ENCODE measurements around the gene PPP3CB. TPM values are rescaled to one million over a fixed set of nuclear protein-coding genes. Genes with fewer than 3 reads are reported as not detected.

PPP3CB gene
- total and polyA plus RNA-seq, 10 donors: 25.5 to 61.2 (median 39.7) TPM

DNA sequence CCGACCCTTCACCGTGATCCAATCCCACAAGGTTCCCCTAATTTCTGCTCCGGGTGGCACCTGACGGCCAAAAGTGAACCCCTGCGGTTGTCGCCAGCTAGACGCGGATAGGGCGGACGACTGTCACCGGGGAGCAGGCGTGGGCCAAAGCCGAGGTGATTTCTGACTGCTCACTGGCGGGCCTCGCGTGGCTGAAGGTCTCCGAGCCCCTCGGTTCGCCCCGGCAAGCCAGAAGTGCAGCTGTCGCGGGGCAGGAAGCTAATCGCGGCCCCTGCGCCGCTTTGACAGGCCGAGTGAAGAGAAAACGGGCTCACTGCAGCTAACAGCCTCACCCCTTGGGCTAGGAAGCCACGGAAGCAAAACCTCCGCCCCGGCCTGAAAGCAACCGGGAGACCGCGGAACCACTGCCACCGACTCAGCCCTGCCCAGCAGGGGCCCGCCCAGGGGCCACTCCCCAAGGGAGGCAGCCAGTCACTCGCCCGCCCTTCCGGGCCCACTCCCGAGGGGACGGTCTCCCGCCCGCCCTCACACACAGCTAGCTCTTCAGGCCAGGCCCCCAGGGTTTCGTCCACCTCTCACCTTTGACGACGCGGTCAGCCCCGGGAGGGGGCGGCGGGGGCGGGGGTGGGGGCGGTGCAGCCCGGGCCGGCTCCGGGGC, 469 bp downstream of the PPP3CB start:
- WGBS, 5 donors: 0 to 1% (median 1%) methylated on average over 18 to 55 of the region's 55 CpGs
- Histone ChIP-seq H3K9me3 (no peaks in the 10 kb centered on the region), H3K4me3 (peak overlapping the region; percentile 66 to 94 (median 76)), H3K36me3 (peaks cover 0 to 13% (median 0%) of the 10 kb centered on the region in 6 donors), H3K27ac (peak overlapping the region; percentile 83 to 99 (median 98)), H3K27me3 (replicated peaks in 1 of 7) (no peaks in the 10 kb centered on the region), H3K4me1 (peaks cover 37 to 71% (median 50%) of the 10 kb centered on the region in 6 donors)
- DNase-seq: peak; percentile 99
- peak in 2 of 3 donors; percentile 58 to 62 for TF ChIP-seq POLR2A (IDR thresholded peaks at IDR 0.05)
- peak; percentile 90 to 95 (median 92) for TF ChIP-seq POLR2AphosphoS5 (IDR thresholded peaks at IDR 0.05)
- TF ChIP-seq, protein P1, sequence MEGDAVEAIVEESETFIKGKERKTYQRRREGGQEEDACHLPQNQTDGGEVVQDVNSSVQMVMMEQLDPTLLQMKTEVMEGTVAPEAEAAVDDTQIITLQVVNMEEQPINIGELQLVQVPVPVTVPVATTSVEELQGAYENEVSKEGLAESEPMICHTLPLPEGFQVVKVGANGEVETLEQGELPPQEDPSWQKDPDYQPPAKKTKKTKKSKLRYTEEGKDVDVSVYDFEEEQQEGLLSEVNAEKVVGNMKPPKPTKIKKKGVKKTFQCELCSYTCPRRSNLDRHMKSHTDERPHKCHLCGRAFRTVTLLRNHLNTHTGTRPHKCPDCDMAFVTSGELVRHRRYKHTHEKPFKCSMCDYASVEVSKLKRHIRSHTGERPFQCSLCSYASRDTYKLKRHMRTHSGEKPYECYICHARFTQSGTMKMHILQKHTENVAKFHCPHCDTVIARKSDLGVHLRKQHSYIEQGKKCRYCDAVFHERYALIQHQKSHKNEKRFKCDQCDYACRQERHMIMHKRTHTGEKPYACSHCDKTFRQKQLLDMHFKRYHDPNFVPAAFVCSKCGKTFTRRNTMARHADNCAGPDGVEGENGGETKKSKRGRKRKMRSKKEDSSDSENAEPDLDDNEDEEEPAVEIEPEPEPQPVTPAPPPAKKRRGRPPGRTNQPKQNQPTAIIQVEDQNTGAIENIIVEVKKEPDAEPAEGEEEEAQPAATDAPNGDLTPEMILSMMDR (IDR thresholded peaks at IDR 0.05 in 8 of 11, conservative IDR thresholded peaks at IDR 0.05 in 3 of 11): peak in 3 of 11 experiments; percentile 12 to 24 (median 20)
- intact Hi-C loops (cut with DNase I; ENCODE audit: low total_unique reads): no loop called here

DNA sequence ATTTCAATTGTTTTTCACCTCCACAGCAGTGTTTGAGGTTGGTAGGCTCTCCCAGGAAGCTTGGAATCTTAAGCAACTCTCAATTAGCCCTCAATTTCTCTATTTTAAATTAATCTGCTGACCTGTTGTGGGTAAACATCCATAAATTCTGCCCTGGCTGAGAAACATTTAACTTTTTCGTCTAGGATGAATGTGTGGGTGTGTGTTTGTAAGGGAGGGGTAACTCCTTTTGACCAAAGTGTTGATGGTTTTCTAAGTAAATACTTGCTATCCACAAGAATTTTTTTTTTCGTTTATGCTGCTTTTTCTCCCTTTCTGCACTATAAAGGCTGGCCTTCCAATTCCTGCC, 973 bp downstream of the PPP3CB start:
- peaks cover 37 to 75% (median 52%) of the 10 kb centered on the region in 6 donors for H3K4me1 ChIP-seq
- peak overlapping the region; percentile 83 to 99 (median 98) for H3K27ac ChIP-seq
- 0 to 2% (median 0%) methylated on average over 2 of the region's 2 CpGs for WGBS, 5 donors
- DNase-seq: no peak
- TF ChIP-seq POLR2AphosphoS5 (IDR thresholded peaks at IDR 0.05) (no peak), POLR2A (IDR thresholded peaks at IDR 0.05) (no peak)
- TF ChIP-seq, protein P1 (IDR thresholded peaks at IDR 0.05 in 8 of 11, conservative IDR thresholded peaks at IDR 0.05 in 3 of 11): no peak
- intact Hi-C loops (cut with DNase I; ENCODE audit: low total_unique reads): no loop called here
- H3K27me3 ChIP-seq (replicated peaks in 1 of 7): no peaks in the 10 kb centered on the region
- H3K9me3 ChIP-seq: no peaks in the 10 kb centered on the region
- H3K36me3 ChIP-seq: peaks cover 0 to 18% (median 0%) of the 10 kb centered on the region in 6 donors
- peak overlapping the region; percentile 66 to 94 (median 76) for H3K4me3 ChIP-seq

DNA sequence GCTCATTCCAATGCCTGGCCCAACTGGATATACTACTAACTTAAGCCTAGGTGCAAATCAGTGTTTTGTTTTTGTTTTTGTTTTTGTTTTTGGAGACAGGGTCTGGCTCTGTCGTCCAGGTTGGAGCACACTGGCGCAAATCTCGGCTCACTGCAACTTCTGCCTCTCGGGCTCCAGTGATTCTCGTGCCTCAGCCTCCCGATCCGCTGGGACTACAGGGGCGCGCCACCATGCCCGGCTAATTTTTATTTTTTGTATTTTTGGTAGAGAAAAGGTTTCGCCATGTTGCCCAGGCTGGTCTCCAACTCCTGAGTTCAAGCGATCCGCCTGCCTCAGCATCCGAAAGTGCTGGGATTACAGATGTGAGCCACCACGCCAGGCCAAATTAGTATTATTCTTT, 1.6 kb downstream of the PPP3CB start:
- H3K4me3 ChIP-seq: peak overlapping the region in 7 of 8 donors; percentile 66 to 94 (median 77)
- H3K4me1 ChIP-seq: peaks cover 37 to 82% (median 56%) of the 10 kb centered on the region in 6 donors
- no peaks in the 10 kb centered on the region for H3K27me3 ChIP-seq (replicated peaks in 1 of 7)
- TF ChIP-seq POLR2A (IDR thresholded peaks at IDR 0.05): no peak
- TF ChIP-seq, protein P1 (IDR thresholded peaks at IDR 0.05 in 8 of 11, conservative IDR thresholded peaks at IDR 0.05 in 3 of 11): no peak
- no peak for TF ChIP-seq POLR2AphosphoS5 (IDR thresholded peaks at IDR 0.05)
- intact Hi-C loops (cut with DNase I; ENCODE audit: low total_unique reads): no loop called here
- no peak for DNase-seq
- peaks cover 0 to 19% (median 0%) of the 10 kb centered on the region in 6 donors for H3K36me3 ChIP-seq
- no peaks in the 10 kb centered on the region for H3K9me3 ChIP-seq
- 90 to 95% (median 93%) methylated on average over 15 of the region's 15 CpGs for WGBS, 5 donors
- H3K27ac ChIP-seq: peak overlapping the region in 5 of 8 donors; percentile 95 to 99 (median 97)

DNA sequence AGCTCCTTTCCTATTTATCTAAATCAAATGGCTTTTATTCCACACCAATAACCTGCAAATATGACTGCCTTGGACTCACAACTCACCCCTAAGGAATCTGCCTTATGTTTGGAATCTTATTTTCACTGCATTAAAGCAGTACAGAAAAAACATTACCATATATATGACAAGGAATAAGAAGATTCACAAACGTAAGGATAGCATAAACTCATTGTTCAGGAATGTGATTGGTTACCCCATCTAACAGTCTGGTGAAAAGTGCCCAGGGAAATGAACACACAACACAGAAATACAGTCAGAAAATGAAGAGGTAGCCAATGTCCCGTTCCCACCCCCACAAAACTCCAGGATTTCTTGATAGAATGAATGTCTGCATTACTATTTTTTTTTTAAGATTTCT, 2.0 kb downstream of the PPP3CB start:
- 45 to 74% (median 59%) methylated on average over 2 of the region's 2 CpGs for WGBS, 5 donors
- H3K9me3 ChIP-seq: no peaks in the 10 kb centered on the region
- TF ChIP-seq POLR2A (IDR thresholded peaks at IDR 0.05): no peak
- no peak for TF ChIP-seq POLR2AphosphoS5 (IDR thresholded peaks at IDR 0.05)
- TF ChIP-seq, protein P1 (IDR thresholded peaks at IDR 0.05 in 8 of 11, conservative IDR thresholded peaks at IDR 0.05 in 3 of 11): no peak
- H3K27ac ChIP-seq: peak overlapping the region in 3 of 8 donors; percentile 95 to 99 (median 97)
- DNase-seq: no peak
- H3K27me3 ChIP-seq (replicated peaks in 1 of 7): no peaks in the 10 kb centered on the region
- peaks cover 0 to 17% (median 0%) of the 10 kb centered on the region in 6 donors for H3K36me3 ChIP-seq
- peak overlapping the region in 2 of 8 donors; percentile 71 to 91 for H3K4me3 ChIP-seq
- intact Hi-C loops (cut with DNase I; ENCODE audit: low total_unique reads): no loop called here
- peaks cover 37 to 86% (median 58%) of the 10 kb centered on the region in 6 donors for H3K4me1 ChIP-seq

Measured in spleen (tissue), 11 donors.